Ramos (cell line): ENCODE data around the gene ICA1L.
"Not testable (repeated sequence)": the region's sequence is repeated elsewhere in the genome, so short reads cannot be mapped to it uniquely, and the experiment has no call there.

Source experiments
- in situ Hi-C: fragments of 300-500 bp; cut with MboI; formaldehyde crosslinking; loops from one replicate; pipeline ENCODE4 v1.14.3; 2022; ENCODE audit warnings: low sequenced_read_pairs; ENCODE audit not compliant: unreplicated experiment

Gene ICA1L

DNA sequence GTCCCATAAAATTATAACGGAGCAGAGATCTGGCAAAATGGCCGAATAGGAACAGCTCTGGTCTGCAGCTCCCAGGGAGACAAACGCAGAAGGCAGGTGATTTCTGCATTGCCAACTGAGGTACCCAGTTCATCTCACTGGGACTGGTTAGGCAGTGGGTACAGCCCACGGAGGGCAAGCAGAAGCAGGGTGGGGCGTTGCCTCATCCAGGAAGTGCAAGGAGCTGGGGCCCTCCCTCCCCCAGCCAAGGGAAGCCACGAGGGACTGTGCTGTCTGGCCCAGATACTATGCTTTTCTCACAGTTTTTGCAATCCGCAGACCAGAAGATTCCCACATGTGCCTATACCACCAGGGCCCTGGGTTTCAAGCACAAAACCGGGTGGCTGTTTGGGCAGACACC is 22.8 kb downstream of the ICA1L start:
- in situ Hi-C loops, result no loop called here

GRCh38 chr2:202847693-202848524 is 23.7 kb downstream of the ICA1L start:
- in situ Hi-C loops, result no loop called here

GRCh38 chr2:202844656-202845055 is 26.9 kb downstream of the ICA1L start:
- in situ Hi-C loops, result no loop called here

DNA sequence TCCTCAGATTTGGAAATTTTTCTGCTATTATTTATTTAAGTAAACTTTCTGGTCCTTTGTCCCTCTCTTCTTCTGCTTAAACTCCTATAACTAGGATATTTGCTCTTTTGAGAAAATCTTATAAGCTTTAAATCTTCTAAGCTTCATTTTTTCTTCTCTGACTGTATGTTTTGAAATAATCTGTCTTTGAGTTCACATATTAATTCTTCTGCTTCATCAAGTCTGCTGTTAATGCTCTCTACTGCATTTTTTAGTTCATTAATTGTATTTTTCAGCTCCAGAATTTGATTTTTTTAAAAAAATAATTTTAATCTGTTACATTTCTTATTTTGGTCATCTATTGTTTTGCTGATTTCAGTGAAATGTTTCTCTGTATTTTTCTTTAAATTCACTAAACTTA is 28.9 kb downstream of the ICA1L start:
- in situ Hi-C loops, result no loop called here

DNA sequence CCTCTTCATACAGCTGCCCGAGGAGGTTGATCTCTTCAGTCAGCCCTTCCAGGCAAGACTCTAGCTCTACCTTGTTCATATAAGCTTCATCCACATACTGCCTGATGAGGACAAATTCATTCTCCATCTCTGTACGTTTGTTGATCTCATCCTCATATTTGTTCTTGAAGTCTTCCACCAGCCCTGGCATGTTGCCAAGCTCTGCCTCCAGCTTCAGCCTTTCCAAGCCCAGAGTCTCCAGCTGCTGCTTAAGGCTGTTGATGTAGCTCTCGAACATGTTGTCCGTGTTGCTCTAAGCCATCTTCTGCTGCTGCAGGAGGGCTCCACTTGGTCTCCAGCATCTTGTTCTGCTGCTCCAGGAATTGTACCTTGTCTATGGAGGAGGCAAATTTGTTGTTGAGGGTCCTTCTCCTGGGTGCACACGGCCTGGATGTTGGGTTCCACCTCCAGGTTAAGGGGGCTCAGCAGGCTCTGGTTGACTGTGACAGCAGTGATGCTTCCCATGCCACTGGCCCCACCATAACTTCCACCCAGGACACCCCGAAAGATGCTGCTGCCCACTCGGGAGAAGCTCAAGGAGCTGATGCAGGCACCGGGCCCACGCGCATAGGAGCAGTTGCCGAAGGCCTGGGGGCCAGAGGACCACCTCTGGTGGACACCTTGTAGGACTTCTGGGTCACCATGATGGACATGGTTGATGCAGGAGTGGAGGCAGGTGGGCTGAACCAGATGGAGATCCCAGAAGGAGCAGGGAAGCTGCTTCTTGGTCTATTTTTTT is 30.3 kb downstream of the ICA1L start:
- in situ Hi-C loops, result no loop called here

- in situ Hi-C loops, result no loop called here
Observed at GRCh38 chr2:202831242-202832220, 40.0 kb downstream of the ICA1L start.

DNA sequence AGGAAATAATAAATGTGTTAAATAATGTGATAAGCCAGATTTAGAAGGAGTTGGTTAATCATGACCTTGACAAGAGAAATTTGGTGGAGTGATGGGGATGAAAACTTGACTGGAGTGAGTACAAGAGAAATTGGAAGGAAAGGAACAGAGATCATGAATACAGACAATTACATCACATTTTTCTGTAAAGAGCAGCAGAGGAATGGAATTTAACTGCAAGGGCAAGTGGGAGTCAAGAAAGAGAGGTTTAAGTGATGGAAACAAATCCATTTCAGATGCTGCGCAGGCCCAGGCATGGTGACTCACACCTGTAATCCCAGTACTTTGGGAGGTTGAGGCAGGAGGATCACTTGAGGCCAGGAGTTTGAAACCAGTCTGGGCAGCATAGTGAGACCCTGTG is 46.7 kb downstream of the ICA1L start:
- in situ Hi-C loops, result no loop called here

DNA sequence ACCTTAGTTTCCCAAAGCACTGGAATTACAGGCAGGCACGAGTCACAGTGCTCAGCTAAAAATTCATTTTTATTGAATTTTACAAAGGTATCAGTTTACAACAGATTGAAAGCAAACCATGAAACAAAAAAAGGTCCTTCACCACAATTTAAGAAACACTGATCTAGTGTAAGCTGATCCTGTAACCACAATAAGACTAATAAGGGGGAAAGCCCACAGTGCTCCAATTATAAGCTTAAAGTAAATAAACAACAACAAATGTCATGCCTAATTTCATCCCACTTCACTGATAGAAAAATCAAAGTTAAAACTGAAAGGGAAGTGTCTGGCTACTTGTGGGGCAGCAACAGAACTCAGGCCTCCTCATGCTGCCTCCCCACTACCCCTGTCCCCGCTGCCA is 49.2 kb downstream of the ICA1L start:
- in situ Hi-C loops, result no loop called here

DNA sequence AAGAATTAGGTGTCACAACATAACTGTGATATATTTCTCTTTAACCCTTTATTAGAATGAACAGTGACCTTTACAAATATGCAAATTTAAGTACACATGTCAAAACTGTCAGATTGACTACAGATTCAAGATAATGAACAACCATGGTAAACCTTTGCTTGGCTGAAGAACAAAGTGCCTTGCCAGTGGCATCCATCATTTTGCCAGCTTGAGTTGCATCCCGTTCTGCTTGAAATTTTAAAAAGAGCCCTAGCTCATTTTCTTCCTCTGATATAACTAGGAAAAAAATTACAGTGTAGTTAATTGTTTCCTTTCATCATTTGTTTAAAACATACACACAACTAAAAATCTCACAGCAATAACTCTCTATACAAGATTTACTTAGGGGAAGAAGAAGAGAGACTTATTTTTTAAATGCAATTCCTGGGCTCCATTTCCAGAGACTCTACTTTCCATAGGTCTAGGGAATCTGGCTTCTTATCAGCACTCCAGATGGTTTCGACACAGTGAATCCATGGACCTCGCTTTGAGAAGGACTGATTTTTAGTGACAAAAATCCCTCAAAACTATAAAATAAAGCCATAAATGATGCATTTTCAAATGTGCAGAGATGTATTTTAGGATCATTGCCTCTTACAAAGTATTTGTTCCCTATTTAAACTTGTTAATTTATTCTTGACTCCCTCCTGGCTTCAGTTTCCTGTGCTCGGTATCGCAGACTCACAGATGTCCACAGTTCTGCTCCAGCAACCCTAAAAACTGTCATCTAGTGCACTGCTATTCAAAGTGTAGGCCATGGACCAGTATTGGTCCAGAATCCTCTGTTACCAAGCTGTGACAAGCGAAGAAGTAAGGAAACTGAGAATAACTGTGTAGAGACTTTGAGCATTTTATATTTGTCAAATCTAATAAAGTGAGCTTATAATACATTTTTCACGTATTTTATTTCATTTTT is 50.1 kb downstream of the ICA1L start:
- in situ Hi-C loops, result no loop called here

- in situ Hi-C loops, result no loop called here
Observed at GRCh38 chr2:202818321-202818720, 53.2 kb downstream of the ICA1L start.

DNA sequence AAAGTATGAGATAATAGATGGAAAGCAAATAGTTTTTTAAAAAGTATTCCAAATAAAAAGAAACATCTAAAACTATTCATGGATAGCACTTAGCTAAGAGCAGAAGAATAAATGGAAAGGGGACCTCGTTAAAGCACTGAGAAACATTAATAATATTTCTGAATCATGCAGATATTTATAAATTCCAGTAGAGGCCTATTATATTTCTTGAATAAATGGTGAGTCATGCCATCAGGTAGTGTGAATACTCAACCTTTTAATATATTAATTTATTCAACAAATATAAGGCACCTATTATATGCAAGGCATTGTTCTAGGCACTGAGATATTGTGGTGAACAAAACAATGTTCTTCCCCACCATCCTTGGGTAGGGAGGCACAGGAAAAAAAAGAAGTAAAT is 53.8 kb downstream of the ICA1L start:
- in situ Hi-C loops, result no loop called here

- in situ Hi-C loops, result no loop called here
Observed at GRCh38 chr2:202815548-202816360, 55.8 kb downstream of the ICA1L start.

- in situ Hi-C loops, result no loop called here
Observed at GRCh38 chr2:202814226-202814625, 57.3 kb downstream of the ICA1L start.

DNA sequence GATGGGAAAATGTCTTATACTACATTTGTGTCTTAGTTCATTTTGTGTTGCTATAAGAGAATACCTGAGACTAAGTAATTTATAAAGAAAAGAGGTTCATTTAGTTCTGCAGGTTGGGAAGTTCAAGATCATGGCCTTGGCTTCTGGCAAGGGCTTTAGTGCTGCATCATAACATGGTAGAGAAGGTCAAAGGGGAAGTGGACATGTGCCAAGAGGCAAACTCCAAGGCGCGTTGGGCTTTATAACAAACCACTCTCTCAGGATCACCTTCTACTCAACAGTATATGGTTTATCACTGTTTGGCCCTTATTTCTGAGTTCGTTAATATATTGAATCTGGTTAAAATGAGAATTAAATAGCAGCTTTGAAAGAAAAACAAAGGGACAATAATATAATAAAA is 58.2 kb downstream of the ICA1L start:
- in situ Hi-C loops, result no loop called here

- in situ Hi-C loops, result no loop called here
Observed at GRCh38 chr2:202808754-202809153, 62.8 kb downstream of the ICA1L start.

- in situ Hi-C loops, result not testable (repeated sequence)
Observed at GRCh38 chr2:202807431-202808138, 64.0 kb downstream of the ICA1L start.

DNA sequence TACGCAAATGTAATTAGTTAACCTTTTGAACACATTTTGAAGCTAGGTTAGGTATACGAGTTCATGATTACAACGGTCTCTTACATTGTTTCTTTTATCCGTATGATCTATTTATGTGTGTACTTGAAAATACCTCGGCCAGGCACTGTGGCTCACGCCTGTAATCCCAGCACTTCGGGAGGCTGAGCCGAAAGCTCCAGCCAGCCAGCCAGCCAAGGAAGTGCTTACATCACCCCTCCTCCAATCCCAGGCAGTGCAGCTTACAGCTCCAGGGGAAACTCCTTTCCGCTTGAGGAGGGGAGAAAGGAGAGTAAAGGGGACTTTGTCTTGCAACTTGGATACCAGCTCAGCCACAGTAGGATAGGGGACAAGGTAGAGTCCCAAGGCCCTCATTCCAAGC is 65.7 kb downstream of the ICA1L start:
- in situ Hi-C loops, result not testable (repeated sequence)

DNA sequence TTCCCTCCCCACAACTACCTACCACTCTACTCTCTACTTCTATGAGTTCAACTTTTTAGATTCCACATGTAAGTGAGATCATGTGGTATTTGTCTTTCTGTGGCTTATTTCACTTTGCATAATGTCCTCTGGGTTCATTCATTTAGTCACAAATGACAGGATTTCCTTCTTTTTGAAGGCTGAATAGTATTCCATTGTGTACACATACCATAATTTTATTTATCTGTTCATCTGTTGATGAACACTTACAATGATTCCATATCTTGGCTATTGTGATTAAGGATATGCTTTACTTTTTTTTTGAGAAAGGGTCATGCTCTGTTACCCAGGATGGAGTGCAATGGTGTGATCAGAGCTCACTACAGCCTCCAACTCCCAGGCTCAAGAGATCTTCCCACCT is 73.6 kb downstream of the ICA1L start:
- in situ Hi-C loops, result no loop called here
